Psoas muscle (tissue), 8 donors: ENCODE results near the gene BTBD7. TPM values are rescaled to one million over a fixed set of nuclear protein-coding genes. Genes with fewer than 3 reads are reported as not detected.

Experiments
- ATAC-seq, 4 donors: fragments of 200-7000 bp; cut with Tn5 transposase; one replicate each; pipeline ENCODE4 v1.9.1; 2020; ENCODE audit warnings: moderate library complexity in 3 of 4, mild to moderate bottlenecking in 2 of 4
- DNase-seq, 2 donors: peaks; one replicate each; pipeline ENCODE4 v3.0.0-alpha.2; 2020
- H3K27ac ChIP-seq: fragments of 200-600 bp; one replicate; pipeline ENCODE4 v1.8.0; 2022
- H3K27me3 ChIP-seq, 3 donors: fragments of 200-600 bp in 1 of 3; one replicate each; pipeline versions ENCODE4 v1.6.1 to v1.8.0; 2013 to 2022; ENCODE audit warnings: low read length in 2 of 3, mild to moderate bottlenecking in 2 of 3, moderate library complexity in 1 of 3; ENCODE audit not compliant: insufficient read depth in 3 of 3
- H3K36me3 ChIP-seq, 2 donors: fragments of 200-600 bp in 1 of 2; one replicate each; pipeline versions ENCODE4 v1.6.1 to v1.8.0; 2013 to 2022; ENCODE audit warnings: low read depth in 1 of 2, mild to moderate bottlenecking in 1 of 2, moderate library complexity in 1 of 2; ENCODE audit not compliant: insufficient read depth in 1 of 2
- H3K4me1 ChIP-seq: fragments of 200-600 bp; one replicate; pipeline ENCODE4 v1.8.0; 2022
- H3K4me3 ChIP-seq: fragments of 200-600 bp; one replicate; pipeline ENCODE4 v1.8.0; 2022; ENCODE audit warnings: mild to moderate bottlenecking
- H3K9me3 ChIP-seq: fragments of 200-600 bp; one replicate; pipeline ENCODE4 v1.8.0; 2022
- CTCF ChIP-seq: fragments of 200-600 bp; IDR thresholded peaks from one replicate; pipeline ENCODE4 v1.8.0; 2022; ENCODE audit warnings: antibody characterized with exemption
- WGBS, 3 donors: extraction: QIAGEN DNeasy Blood & Tissue Kit; methylation state at CpG; one replicate each; pipeline versions ENCODE4 v1.1.6 to v1.1.7; 2013; 5-methylcytosine and 5-hydroxymethylcytosine counted together
- intact Hi-C, 2 donors: fragments of 100-400 bp; cut with DNase I; formaldehyde crosslinking; loops; one replicate each; pipeline versions ENCODE4 v1.11.0 to v1.14.2; 2022
- polyA plus RNA-seq, 3 donors: library from polyadenylated mRNA; stranded (reverse); fragments of 200-250 nt; gene quantifications; one replicate each; pipeline ENCODE4 v1.2.3, GENCODE V29; 2013
- total RNA-seq, 4 donors: library from RNA; stranded (reverse); fragmentation: NEBNext Ultra II Directional in 2 of 4; extraction: Animal tissue kit (Norgen Biotek cat#: 25700) in 2 of 4; gene quantifications; one replicate each; pipeline versions ENCODE4 v1.2.1 to v1.2.4, GENCODE V29; 2021 to 2023
- donor health status: healthy with polysubstance abuse.
- donor health status: DM: no; HTN: no; CAD: no; lungs with moderate emphysema.
- donor health status: Bipolar disorder and iron deficiency.
- donor health status: healthy.
- donor health status: DM: yes; HTN: yes; CAD: no.
- donor health status: DM: no; HTN: no; CAD: no.
- donor health status: DM: no; HTN: no; CAD: no.
- donor health status: DM: yes; HTN: yes; CAD: no.

The BTBD7 gene
- total and polyA plus RNA-seq, 7 donors, result 6.0 to 24.9 (median 18.9) TPM

DNA sequence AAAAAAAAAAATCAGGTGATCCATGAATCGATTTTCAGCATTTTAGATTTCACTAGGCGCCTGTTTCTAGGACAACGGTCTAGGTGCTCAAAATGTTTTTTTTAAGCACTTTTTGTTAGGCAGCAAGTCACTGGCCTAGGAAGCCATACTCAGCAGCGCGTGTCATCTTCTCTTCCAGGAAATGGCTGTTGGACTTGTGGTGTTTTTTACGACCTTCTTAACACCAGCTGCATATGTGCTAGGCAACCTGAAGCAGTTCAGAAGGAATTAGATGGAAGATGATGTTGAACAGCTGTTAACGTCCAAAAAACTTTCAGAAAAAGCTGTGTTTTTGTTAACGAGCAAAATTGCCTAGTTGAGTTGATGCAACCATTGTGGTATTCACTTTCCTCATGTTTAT lies 15.0 kb upstream of the BTBD7 start:
- peaks cover 3% of the 10 kb centered on the region for H3K4me1 ChIP-seq
- no peaks in the 10 kb centered on the region for H3K27me3 ChIP-seq
- no peaks in the 10 kb centered on the region for H3K36me3 ChIP-seq
- no peak for DNase-seq
- H3K9me3 ChIP-seq, result no peaks in the 10 kb centered on the region
- no peak overlapping the region for H3K4me3 ChIP-seq
- WGBS, 3 donors, result 75 to 81% (median 78%) methylated on average over 8 of the region's 8 CpGs
- intact Hi-C loops, result no loop called here
- H3K27ac ChIP-seq, result no peak overlapping the region
- ATAC-seq, result no peak
- TF ChIP-seq CTCF, result no peak

DNA sequence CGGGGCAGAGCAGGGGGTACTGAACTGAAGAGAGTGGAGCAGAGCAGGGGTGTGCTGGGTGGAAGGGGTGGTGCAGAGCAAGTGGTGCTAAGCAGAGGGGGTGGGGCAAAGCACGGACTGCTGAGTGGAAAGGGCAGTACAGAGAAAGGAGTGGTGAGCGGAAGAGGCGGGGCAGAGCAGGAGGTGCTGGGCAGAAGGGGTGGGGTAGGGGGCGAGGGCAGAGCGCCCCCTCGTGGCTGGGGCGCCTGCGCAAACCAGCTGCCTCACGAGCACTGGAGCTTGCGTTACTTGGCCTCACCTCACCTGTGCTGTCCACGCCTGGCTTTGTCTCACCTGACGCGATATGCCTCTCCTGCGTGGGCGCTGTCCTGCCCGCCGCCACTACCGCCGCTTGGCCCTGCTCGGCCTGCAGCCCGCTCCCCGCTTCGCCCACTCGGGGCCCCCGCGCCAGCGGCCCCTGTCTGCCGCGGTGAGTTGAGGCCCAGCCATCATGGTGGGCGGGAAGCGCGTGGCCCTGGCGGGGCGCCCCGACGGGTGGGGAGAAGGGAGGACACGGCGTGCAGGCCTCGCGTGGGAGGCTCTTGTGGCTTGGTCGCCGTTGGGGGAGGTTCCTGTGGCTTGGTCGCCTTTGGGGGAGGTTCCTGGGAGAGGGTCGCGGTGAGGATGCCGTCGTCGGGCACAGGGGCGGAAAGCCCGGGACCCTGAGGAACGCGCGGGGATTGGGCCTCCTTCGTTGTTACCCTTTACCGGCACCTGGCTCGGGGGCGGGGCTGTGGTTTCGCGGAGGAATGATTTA lies 14.3 kb upstream of the BTBD7 start, which contains the start of gene COX8C:
Gene COX8C (plus strand): TSS at position 257 of the 796 bp plus-strand sequence. CDS start 87 bp downstream, at position 344.
- no peak within 1 kb of the TSS for H3K4me3 ChIP-seq
- DNase-seq (no peak), ATAC-seq (no peak)
- no peak for TF ChIP-seq CTCF
- WGBS, 3 donors, result 96 to 98% (median 96%) methylated on average over 49 to 60 of the region's 60 CpGs
- no peak within 1 kb of the TSS for H3K27ac ChIP-seq
- H3K4me1 ChIP-seq, result no peaks in the 10 kb centered on the region
- intact Hi-C loops, result no loop called here
- no peaks in the 10 kb centered on the region for H3K27me3 ChIP-seq
- H3K36me3 ChIP-seq, result no peaks in the 10 kb centered on the region
- no peaks in the 10 kb centered on the region for H3K9me3 ChIP-seq

DNA sequence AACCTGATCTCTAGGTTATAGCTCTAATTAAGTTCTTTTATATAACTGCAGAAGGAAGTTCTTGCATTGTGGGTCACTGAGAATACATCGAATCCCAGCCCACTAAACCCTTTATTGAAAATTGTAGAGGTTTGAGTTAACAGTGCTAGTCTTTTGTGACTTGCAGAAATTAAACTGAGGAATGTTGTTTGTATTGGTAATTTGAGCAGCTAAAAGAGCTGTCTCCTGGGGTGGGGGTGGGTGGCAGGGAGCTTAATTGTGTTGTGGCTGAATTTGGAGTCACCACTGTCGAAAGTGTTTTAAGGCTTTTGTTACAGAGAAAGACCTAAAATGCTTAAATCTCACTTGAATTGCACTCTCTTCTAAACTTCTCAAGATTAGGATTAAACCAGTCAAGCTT lies 11.0 kb upstream of the BTBD7 start:
- Histone ChIP-seq H3K4me1 (no peaks in the 10 kb centered on the region), H3K27ac (no peak overlapping the region), H3K4me3 (no peak overlapping the region), H3K36me3 (no peaks in the 10 kb centered on the region), H3K9me3 (no peaks in the 10 kb centered on the region), H3K27me3 (no peaks in the 10 kb centered on the region)
- TF ChIP-seq CTCF, result no peak
- WGBS, 3 donors, result 51 to 70% (median 54%) methylated on average over 2 of the region's 2 CpGs
- intact Hi-C loops, result no loop called here
- ATAC-seq (no peak), DNase-seq (no peak)

DNA sequence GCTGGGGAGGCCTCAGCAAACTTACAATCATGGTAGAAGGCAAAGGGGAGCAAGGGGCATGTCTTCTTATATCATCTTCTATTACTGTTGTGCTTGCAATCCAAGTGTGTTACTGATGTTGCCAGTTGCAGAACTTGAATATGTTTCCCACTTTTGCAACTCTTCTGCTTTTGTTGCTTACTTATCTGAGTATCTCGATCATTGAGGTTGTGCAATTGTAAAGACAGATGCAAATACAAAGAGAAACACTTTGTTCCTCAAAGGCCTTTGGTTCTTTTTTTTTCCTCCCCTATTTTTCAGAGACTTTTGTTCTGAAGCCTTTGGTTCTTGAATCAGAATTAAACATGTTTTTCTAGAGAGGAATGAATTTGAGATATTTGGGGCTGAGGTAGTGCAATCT lies 10.4 kb upstream of the BTBD7 start:
- intact Hi-C loops, result no loop called here
- 73 to 84% (median 81%) methylated on average over 1 of the region's 1 CpG for WGBS, 3 donors
- Histone ChIP-seq H3K4me3 (no peak overlapping the region), H3K9me3 (no peaks in the 10 kb centered on the region), H3K4me1 (no peaks in the 10 kb centered on the region), H3K27ac (no peak overlapping the region), H3K27me3 (no peaks in the 10 kb centered on the region), H3K36me3 (no peaks in the 10 kb centered on the region)
- TF ChIP-seq CTCF, result no peak
- no peak for DNase-seq
- ATAC-seq, result no peak
